Subcutaneous adipose tissue (tissue), 4 donors: ENCODE measurements around the gene SHISA9. TPM values are rescaled to one million over a fixed set of nuclear protein-coding genes. Genes with fewer than 3 reads are reported as not detected.

ENCODE experiments used
- total RNA-seq, 4 donors: library from RNA; depleted of rRNA; stranded (reverse); fragments of >200 nt; gene quantifications; one replicate each; pipeline ENCODE4 v1.1.0, GENCODE V29; 2016
- TF ChIP-seq, protein P1 (sequence below): fragments of 450-650 bp; IDR thresholded peaks from one replicate; pipeline ENCODE4 v1.5.1; 2016; ENCODE audit warnings: low read depth, mild to moderate bottlenecking, control low read depth, antibody characterized with exemption, moderate library complexity

SHISA9 gene
- total RNA-seq, 4 donors from 2014 or later: under 0.01 to 0.19 (median 0.17) TPM; not detected in 1

DNA sequence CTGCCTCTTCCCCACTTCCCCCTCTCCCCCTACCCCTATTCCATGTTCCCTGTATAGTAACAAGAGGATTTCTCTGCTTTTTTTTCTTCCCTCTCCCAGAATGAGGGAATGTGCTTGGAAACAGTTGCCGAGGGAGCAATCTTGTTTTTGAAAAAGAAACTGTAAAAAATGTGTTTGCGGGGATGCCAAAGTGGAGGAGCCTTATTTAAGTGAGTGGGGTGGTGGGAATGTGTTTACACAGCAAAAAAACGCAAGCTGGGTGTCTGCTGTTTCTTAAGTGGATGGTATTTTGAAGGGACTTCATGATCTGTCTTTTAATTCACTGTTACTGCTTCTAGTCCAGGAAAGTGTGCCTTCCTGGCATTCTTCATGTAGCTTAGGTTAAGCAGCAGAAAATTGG lies 254.4 kb downstream of the SHISA9 start:
- TF ChIP-seq, protein P1, sequence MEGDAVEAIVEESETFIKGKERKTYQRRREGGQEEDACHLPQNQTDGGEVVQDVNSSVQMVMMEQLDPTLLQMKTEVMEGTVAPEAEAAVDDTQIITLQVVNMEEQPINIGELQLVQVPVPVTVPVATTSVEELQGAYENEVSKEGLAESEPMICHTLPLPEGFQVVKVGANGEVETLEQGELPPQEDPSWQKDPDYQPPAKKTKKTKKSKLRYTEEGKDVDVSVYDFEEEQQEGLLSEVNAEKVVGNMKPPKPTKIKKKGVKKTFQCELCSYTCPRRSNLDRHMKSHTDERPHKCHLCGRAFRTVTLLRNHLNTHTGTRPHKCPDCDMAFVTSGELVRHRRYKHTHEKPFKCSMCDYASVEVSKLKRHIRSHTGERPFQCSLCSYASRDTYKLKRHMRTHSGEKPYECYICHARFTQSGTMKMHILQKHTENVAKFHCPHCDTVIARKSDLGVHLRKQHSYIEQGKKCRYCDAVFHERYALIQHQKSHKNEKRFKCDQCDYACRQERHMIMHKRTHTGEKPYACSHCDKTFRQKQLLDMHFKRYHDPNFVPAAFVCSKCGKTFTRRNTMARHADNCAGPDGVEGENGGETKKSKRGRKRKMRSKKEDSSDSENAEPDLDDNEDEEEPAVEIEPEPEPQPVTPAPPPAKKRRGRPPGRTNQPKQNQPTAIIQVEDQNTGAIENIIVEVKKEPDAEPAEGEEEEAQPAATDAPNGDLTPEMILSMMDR: no peak

DNA sequence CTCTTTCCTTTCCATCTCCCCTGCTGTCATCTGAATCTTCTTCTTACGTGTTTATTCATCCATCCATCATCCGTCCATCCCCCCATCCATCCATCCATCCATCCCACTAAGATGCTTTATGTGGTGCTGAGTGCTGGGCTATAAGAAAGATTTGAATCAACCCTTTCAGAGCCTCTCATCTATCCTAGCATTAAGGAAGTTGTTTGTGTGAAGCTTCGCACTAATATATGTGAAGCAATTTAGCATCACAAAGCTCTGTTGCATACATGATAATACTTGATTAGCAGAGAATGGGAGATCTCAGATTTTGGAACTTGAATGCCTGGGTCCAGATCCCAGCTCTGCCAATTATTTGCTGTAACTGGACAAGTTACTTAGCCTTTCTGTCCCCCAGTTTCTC lies 255.7 kb downstream of the SHISA9 start:
- TF ChIP-seq, protein P1: no peak

DNA sequence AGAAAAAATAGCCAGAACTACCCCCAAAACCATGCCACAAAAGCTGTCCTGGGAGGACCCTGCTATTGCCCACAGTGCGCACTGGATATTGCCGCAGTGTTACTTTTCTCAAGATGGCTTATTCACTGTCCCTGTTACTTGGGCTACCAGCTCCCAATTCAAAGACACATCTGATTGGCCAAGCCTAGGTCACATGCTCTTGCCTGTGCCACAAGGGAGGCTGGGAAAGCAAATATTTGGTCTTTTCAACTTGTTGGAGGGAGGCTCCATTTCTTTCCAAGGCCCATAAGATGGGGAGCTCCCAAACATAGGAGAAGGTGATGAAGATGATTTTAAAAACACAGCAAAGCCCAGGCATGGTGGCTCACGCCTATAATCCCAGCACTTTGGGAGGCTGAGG lies 257.0 kb downstream of the SHISA9 start:
- TF ChIP-seq, protein P1: no peak

DNA sequence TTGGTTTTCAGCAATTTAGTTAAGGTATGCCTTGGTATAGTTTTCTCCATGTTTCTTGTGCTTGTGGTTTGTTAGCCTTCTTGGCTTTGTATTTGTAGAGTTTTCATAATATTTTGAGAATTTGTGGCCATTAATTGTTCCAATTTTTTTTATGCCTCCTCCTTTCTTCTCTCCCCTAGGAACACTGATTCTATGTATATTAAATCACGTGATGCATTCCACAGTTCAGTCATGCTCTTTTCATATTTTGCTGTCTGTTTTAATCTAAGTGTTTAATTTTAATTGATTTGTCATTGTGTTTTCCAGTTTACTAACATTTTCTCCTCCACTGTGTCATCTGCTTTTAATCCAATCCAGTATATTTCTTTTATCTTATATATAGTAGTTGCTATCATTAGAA lies 263.6 kb downstream of the SHISA9 start:
- TF ChIP-seq, protein P1: no peak

DNA sequence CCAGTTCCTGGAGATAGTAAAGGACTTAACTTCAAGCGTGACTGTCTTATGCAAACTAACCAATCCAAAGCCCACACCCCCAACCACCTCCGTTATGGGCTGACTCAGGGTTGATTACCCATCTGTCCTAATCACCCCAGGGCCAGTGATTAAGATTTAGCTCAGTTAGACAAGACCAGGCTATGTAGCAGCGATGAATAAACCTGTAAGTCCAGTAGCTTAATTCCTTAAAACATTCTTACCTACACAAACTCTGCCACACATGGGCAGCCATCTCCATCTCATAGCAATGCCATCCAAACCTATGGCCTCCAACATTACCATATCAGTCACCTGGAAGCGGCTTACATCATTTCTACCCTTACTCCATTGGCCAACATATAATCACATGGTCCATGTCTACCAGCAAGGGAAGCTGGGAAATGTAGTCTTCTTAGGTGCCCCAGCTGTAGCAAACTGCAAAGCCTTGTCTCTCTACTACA lies 266.7 kb downstream of the SHISA9 start:
- TF ChIP-seq, protein P1: no peak

DNA sequence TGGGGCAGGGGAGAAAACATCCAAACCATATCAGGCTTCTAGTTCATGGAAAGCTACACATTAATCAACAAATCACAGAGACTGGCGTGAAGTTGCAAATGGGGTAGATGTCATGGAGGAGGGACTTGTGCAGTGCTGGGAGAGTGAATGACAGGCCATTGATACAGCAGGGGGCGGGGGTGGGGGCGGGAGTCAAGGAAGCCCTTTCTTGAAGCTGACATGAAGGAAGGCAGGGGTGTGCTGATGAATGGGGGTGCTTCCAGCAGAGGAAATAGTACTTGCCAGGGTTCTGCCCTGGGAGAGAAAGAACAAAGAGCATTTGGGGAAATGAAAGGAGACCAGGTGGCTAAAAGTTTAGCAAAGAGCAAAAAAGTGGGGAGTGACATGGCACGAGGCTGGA lies 269.9 kb downstream of the SHISA9 start:
- TF ChIP-seq, protein P1: no peak

DNA sequence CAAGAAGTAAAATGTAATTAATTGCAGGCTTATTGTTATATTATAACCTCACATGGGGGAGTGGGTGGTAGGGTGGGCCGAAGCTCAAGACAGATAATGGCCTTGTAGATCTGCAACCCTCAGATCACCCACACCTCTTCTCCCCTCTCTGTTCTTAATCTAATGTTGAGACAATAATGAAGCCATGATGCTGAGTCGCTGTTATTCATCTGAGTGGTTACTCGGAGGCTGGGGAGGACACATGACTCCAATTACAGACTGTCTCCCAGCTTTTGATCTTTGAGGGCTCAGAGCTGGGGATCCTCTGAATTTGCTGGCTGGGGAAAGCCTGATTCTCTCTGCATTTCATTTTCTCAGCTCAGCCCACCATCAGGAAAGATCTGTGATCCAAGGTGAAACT lies 275.3 kb downstream of the SHISA9 start:
- TF ChIP-seq, protein P1: no peak

DNA sequence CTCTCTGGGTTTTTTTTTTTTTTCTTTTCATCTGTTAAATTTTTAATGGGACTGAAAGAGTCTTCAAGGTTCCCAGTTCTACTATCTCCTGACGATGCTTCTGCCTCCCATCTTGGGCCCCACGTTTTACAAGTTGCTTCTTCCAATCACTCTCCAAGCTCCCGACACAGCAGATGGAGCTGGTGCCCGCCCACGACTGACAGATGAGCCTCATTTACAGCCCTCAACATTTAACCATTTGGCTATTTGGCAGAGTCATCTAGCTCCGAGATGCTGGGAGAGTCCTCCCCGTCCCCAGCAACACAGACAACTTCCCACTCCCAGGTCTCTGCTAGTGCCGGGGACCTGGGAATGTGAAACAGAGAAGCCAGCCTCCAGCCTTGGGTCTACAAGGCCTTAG lies 276.9 kb downstream of the SHISA9 start:
- TF ChIP-seq, protein P1: no peak
